Measurements from ENCODE around the gene PPM1H. TPM values are rescaled to one million over a fixed set of nuclear protein-coding genes. Genes with fewer than 3 reads are reported as not detected.

The PPM1H gene
- polyA plus RNA-seq, 1 of the 3 experiments (the other 2 are of a cell fraction), result 0.13 TPM

DNA sequence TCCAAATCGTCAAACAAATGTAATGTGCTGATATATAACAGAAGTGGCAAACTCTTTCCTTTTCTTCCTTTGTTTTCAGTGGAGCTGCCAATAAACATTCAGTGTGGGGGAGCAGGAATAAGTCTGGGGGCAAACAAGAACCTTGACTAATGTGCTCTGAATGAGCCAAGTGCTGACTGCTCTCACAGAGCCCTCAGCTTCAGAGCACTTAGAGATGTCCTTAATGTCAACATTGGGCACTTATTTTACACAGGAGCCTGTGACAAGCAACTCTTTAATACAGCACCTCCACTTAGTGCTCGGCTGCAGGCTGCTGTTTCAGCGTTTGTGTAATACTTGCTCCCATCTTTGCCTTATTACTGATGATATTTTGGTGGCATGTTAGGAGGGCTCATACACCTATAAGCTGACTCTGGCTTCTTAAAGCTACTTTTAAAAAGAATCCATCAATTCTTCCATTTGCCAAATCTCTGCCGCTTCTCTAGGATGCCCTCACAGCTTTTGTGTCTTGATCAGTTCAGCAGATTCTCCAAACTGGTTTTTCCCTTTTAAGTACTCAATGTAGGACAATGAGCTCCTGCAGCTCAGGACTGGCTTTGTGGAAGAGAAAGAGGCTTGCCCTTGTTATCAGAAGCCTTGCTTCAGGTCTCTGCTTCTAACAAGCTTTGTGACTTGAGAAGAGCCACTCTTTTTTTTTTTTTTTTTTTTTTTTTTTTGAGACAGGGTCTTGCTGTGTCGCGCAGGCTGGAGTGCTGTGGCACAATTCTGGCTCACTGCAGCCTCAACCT is 261.7 kb downstream of the PPM1H start:
- CTCF ChIA-PET, result no interaction called here
- H2AFZ ChIP-seq (ENCODE audit: low read depth), result no peak overlapping the region
- no peaks in the 10 kb centered on the region for H3K79me2 ChIP-seq (ENCODE audit: insufficient read depth)
- DNase-seq, result no peak
- 87% methylated on average over 6 of the region's 6 CpGs for whole genome bisulfite sequencing (ENCODE audit: low lambda C conversion rate)
- TF ChIP-seq, protein P1, sequence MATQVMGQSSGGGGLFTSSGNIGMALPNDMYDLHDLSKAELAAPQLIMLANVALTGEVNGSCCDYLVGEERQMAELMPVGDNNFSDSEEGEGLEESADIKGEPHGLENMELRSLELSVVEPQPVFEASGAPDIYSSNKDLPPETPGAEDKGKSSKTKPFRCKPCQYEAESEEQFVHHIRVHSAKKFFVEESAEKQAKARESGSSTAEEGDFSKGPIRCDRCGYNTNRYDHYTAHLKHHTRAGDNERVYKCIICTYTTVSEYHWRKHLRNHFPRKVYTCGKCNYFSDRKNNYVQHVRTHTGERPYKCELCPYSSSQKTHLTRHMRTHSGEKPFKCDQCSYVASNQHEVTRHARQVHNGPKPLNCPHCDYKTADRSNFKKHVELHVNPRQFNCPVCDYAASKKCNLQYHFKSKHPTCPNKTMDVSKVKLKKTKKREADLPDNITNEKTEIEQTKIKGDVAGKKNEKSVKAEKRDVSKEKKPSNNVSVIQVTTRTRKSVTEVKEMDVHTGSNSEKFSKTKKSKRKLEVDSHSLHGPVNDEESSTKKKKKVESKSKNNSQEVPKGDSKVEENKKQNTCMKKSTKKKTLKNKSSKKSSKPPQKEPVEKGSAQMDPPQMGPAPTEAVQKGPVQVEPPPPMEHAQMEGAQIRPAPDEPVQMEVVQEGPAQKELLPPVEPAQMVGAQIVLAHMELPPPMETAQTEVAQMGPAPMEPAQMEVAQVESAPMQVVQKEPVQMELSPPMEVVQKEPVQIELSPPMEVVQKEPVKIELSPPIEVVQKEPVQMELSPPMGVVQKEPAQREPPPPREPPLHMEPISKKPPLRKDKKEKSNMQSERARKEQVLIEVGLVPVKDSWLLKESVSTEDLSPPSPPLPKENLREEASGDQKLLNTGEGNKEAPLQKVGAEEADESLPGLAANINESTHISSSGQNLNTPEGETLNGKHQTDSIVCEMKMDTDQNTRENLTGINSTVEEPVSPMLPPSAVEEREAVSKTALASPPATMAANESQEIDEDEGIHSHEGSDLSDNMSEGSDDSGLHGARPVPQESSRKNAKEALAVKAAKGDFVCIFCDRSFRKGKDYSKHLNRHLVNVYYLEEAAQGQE (IDR thresholded peaks at IDR 0.05; ENCODE audit: low read depth, low read length), result no peak
- TF ChIP-seq FOSL2 (IDR thresholded peaks at IDR 0.05; ENCODE audit: borderline replicate concordance, low read depth) (no peak), MEF2A (IDR thresholded peaks at IDR 0.05; ENCODE audit: borderline replicate concordance, low read depth) (no peak), RXRA (IDR thresholded peaks at IDR 0.05; ENCODE audit: borderline replicate concordance, low read depth) (no peak), MXI1 (IDR thresholded peaks at IDR 0.05; ENCODE audit: low read depth, low read length) (no peak), YY1 (IDR thresholded peaks at IDR 0.05; ENCODE audit: low read depth) (no peak)
- no peak overlapping the region for H3K4me3 ChIP-seq (ENCODE audit: low read depth in 2 of 2, low read length in 1 of 2)
- no peaks in the 10 kb centered on the region for H4K20me1 ChIP-seq (ENCODE audit: insufficient read depth)
- no peak overlapping the region for H3K27ac ChIP-seq (ENCODE audit: low read depth in 2 of 2, low read length in 1 of 2)
- H3K9me2 ChIP-seq, result no peaks in the 10 kb centered on the region
- H3K4me1 ChIP-seq (ENCODE audit: control insufficient read depth in 1 of 2, insufficient read depth in 2 of 2, low read depth in 1 of 2, low read length in 1 of 2), result no peaks in the 10 kb centered on the region
- no peaks in the 10 kb centered on the region for H3K27me3 ChIP-seq (ENCODE audit: insufficient read depth)
- no peaks in the 10 kb centered on the region for H3K9me3 ChIP-seq
- POLR2A ChIA-PET, result no interaction called here
- no peak overlapping the region for H3K4me2 ChIP-seq
- H3K36me3 ChIP-seq (replicated peaks in 1 of 2; ENCODE audit: control insufficient read depth in 1 of 2, insufficient read depth in 2 of 2, low read length in 1 of 2), result no peaks in the 10 kb centered on the region
- H3K9ac ChIP-seq, result no peak overlapping the region
- no peaks in the 10 kb centered on the region for H3F3A ChIP-seq (replicated peaks; ENCODE audit: insufficient read depth)

DNA sequence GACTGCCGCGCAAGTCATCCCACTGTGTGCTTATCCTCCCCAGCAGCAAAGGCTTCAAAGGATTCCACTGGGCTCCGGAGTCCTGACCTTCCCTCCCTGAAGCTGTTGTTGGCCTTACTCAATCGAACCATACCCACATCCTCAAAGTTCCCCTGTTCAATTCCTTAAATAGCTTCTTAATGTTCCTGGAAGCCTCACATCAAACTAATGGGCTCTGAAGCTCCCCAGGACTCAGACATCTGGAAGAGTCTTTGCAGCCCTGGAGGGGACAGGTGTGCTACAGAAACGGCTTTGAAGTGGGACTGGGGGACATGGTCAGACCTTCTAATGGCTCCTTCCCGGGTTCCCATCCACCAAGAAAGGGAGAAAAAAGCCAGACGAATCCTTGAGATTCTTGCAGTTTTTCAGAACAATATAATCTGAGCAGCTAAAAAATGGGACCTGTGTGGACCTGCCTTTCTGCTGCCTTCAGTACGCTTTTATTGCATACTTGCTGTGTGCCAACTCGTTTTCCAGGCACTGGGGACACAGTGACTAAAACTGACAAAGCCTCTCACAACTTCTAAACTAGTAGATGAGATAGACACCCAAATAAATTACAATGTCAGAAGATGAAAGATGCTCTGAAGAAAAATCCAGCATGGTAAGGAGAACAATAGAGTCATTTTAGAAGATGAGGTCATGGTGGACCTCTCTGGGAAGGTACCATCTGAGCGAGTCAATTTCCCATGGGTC is 263.8 kb downstream of the PPM1H start:
- no peaks in the 10 kb centered on the region for H3K79me2 ChIP-seq (ENCODE audit: insufficient read depth)
- no peaks in the 10 kb centered on the region for H4K20me1 ChIP-seq (ENCODE audit: insufficient read depth)
- H3K27me3 ChIP-seq (ENCODE audit: insufficient read depth), result no peaks in the 10 kb centered on the region
- TF ChIP-seq, protein P2, sequence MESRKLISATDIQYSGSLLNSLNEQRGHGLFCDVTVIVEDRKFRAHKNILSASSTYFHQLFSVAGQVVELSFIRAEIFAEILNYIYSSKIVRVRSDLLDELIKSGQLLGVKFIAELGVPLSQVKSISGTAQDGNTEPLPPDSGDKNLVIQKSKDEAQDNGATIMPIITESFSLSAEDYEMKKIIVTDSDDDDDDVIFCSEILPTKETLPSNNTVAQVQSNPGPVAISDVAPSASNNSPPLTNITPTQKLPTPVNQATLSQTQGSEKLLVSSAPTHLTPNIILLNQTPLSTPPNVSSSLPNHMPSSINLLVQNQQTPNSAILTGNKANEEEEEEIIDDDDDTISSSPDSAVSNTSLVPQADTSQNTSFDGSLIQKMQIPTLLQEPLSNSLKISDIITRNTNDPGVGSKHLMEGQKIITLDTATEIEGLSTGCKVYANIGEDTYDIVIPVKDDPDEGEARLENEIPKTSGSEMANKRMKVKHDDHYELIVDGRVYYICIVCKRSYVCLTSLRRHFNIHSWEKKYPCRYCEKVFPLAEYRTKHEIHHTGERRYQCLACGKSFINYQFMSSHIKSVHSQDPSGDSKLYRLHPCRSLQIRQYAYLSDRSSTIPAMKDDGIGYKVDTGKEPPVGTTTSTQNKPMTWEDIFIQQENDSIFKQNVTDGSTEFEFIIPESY (IDR thresholded peaks at IDR 0.05; ENCODE audit: borderline replicate concordance, low read depth), result no peak
- TF ChIP-seq ELF1 (IDR thresholded peaks at IDR 0.05) (no peak), NRF1 (IDR thresholded peaks at IDR 0.05; ENCODE audit: low read depth, low read length) (no peak), FOXM1 (IDR thresholded peaks at IDR 0.05; ENCODE audit: low read depth) (no peak), RCOR1 (IDR thresholded peaks at IDR 0.05; ENCODE audit: low read length) (no peak), POLR2AphosphoS5 (IDR thresholded peaks at IDR 0.05; ENCODE audit: low read depth, low read length) (no peak), TAF1 (IDR thresholded peaks at IDR 0.05; ENCODE audit: borderline replicate concordance, low read depth, low read length) (no peak)
- no peaks in the 10 kb centered on the region for H3K4me1 ChIP-seq (ENCODE audit: control insufficient read depth in 1 of 2, insufficient read depth in 2 of 2, low read depth in 1 of 2, low read length in 1 of 2)
- H3K4me3 ChIP-seq (ENCODE audit: low read depth in 2 of 2, low read length in 1 of 2), result no peak overlapping the region
- no peaks in the 10 kb centered on the region for H3F3A ChIP-seq (replicated peaks; ENCODE audit: insufficient read depth)
- no peak overlapping the region for H2AFZ ChIP-seq (ENCODE audit: low read depth)
- CTCF ChIA-PET, result no interaction called here
- DNase-seq, result no peak
- no peak overlapping the region for H3K4me2 ChIP-seq
- H3K9me3 ChIP-seq, result no peaks in the 10 kb centered on the region
- H3K27ac ChIP-seq (ENCODE audit: low read depth in 2 of 2, low read length in 1 of 2), result no peak overlapping the region
- H3K36me3 ChIP-seq (replicated peaks in 1 of 2; ENCODE audit: control insufficient read depth in 1 of 2, insufficient read depth in 2 of 2, low read length in 1 of 2), result no peaks in the 10 kb centered on the region
- no peak overlapping the region for H3K9ac ChIP-seq
- POLR2A ChIA-PET, result no interaction called here
- no peaks in the 10 kb centered on the region for H3K9me2 ChIP-seq
- WGBS (ENCODE audit: low lambda C conversion rate), result 69% methylated on average over 10 of the region's 10 CpGs
